Measurements from ENCODE around the gene TYMS. TPM values are rescaled to one million over a fixed set of nuclear protein-coding genes. Genes with fewer than 3 reads are reported as not detected.

The TYMS gene
- total and polyA plus RNA-seq, 2 donors (not counting 1 experiment from before 2014, with no cell fraction given), result 0.34 to 1.1 TPM

DNA sequence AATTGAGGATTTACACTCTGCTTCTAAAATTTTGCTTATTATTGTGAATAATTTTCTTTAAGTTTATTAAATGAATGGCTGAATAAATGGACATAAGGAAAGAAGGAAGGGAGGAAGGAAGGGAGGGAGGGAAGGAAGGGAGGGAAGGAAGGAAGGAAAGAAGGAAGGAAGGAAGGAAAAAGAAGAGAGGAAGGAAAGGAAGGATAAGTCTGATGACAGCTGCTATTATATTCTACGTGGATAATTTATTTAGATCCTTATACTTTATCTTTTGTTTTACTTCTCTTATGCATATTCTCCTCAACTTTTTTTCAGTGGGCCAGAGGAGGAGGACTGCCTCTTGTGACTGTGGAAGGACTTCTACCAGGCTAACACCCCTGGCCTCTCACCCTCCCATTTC is 43.3 kb upstream of the TYMS start:
- ATAC-seq (ENCODE audit: low read depth), result no peak
- no peaks in the 10 kb centered on the region for H4K20me1 ChIP-seq (ENCODE audit: control insufficient read depth, insufficient read depth, low read length, poor library complexity, severe bottlenecking)
- no peak overlapping the region for H3K9ac ChIP-seq (ENCODE audit: low read length)
- TF ChIP-seq, protein P1, sequence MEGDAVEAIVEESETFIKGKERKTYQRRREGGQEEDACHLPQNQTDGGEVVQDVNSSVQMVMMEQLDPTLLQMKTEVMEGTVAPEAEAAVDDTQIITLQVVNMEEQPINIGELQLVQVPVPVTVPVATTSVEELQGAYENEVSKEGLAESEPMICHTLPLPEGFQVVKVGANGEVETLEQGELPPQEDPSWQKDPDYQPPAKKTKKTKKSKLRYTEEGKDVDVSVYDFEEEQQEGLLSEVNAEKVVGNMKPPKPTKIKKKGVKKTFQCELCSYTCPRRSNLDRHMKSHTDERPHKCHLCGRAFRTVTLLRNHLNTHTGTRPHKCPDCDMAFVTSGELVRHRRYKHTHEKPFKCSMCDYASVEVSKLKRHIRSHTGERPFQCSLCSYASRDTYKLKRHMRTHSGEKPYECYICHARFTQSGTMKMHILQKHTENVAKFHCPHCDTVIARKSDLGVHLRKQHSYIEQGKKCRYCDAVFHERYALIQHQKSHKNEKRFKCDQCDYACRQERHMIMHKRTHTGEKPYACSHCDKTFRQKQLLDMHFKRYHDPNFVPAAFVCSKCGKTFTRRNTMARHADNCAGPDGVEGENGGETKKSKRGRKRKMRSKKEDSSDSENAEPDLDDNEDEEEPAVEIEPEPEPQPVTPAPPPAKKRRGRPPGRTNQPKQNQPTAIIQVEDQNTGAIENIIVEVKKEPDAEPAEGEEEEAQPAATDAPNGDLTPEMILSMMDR (IDR thresholded peaks at IDR 0.05), result no peak
- TF ChIP-seq EZH2 (IDR thresholded peaks at IDR 0.05; ENCODE audit: borderline replicate concordance, insufficient read depth, low read depth, low read length, poor library complexity, severe bottlenecking), result no peak
- CTCF ChIA-PET, result interaction anchor here (0.9 kb wide), 1 partner anchor 8 kb away, joined by 3 read pairs; no protein-coding TSS in a partner anchor
- DNase-seq, result no peak
- no peak overlapping the region for H3K4me3 ChIP-seq (ENCODE audit: control extremely low read depth in 1 of 5, extremely low read depth in 1 of 5, insufficient read depth in 1 of 5, low read depth in 2 of 5, low read length in 4 of 5)
- POLR2A ChIA-PET, result no interaction called here
- no peak overlapping the region for H2AFZ ChIP-seq (ENCODE audit: insufficient read depth, low read depth, low read length, poor library complexity, severe bottlenecking)
- no peaks in the 10 kb centered on the region for H3K9me3 Mint-ChIP-seq (ENCODE audit: insufficient read depth)
- H3K79me2 ChIP-seq (ENCODE audit: control insufficient read depth, insufficient read depth, low read length), result no peaks in the 10 kb centered on the region
- peaks cover 3% of the 10 kb centered on the region for H3K4me1 Mint-ChIP-seq
- H3K27ac Mint-ChIP-seq, result no peak overlapping the region
- no peak overlapping the region for H3K27ac ChIP-seq (ENCODE audit: low read length in 2 of 2)
- H3K4me1 ChIP-seq (ENCODE audit: control insufficient read depth in 2 of 2, insufficient read depth in 2 of 2, low read length in 2 of 2), result no peaks in the 10 kb centered on the region
- peaks cover 11% of the 10 kb centered on the region for H3K27me3 Mint-ChIP-seq
- no peaks in the 10 kb centered on the region for H3K27me3 ChIP-seq (replicated peaks in 1 of 4; ENCODE audit: control extremely low read depth in 1 of 4, control insufficient read depth in 3 of 4, insufficient read depth in 4 of 4, low read length in 3 of 4)
- no peak overlapping the region for H3K4me2 ChIP-seq (replicated peaks; ENCODE audit: low read depth, low read length, poor library complexity, severe bottlenecking)
- peaks cover 0 to 1% (median 0%) of the 10 kb centered on the region in 3 donors for H3K9me3 ChIP-seq (ENCODE audit: control extremely low read depth in 1 of 3, control insufficient read depth in 2 of 3, insufficient read depth in 1 of 3, low read length in 2 of 3)
- H3K4me3 Mint-ChIP-seq, result no peak overlapping the region
- no peaks in the 10 kb centered on the region for H3K36me3 ChIP-seq (replicated peaks in 1 of 2; ENCODE audit: control extremely low read depth in 1 of 2, control insufficient read depth in 1 of 2, extremely low read depth in 1 of 2, insufficient read depth in 2 of 2, low read length in 1 of 2)
- no CpG with 5 or more reads among the region's 1 CpG for WGBS (ENCODE audit: insufficient coverage)
- intact Hi-C loops (cut with micrococcal nuclease), result no loop called here

DNA sequence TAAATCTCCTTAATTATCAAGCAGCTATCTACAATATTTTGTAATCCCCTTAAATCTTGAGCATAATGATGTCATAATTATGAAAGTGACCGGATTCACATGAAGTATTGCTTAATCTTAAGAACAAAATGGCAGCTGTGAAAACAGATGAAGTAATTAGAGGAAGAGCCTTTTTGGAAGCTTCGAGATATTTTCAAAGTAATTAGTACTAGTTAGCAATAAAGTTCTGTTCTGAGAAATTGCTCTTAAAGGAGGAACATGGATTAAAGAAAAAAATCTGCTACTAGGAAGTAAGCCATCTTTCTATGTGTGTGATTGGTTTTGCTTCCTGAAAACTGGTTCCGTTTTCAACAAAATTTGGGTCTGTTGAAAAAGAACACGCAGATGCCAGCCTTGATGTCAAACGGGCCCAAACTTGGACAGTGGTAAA is 42.3 kb upstream of the TYMS start:
- Histone ChIP-seq H2AFZ (ENCODE audit: insufficient read depth, low read depth, low read length, poor library complexity, severe bottlenecking) (no peak overlapping the region), H3K4me2 (replicated peaks; ENCODE audit: low read depth, low read length, poor library complexity, severe bottlenecking) (no peak overlapping the region), H3K4me1 (ENCODE audit: control insufficient read depth in 2 of 2, insufficient read depth in 2 of 2, low read length in 2 of 2) (no peaks in the 10 kb centered on the region), H3K79me2 (ENCODE audit: control insufficient read depth, insufficient read depth, low read length) (no peaks in the 10 kb centered on the region), H3K36me3 (replicated peaks in 1 of 2; ENCODE audit: control extremely low read depth in 1 of 2, control insufficient read depth in 1 of 2, extremely low read depth in 1 of 2, insufficient read depth in 2 of 2, low read length in 1 of 2) (no peaks in the 10 kb centered on the region), H3K27me3 (replicated peaks in 1 of 4; ENCODE audit: control extremely low read depth in 1 of 4, control insufficient read depth in 3 of 4, insufficient read depth in 4 of 4, low read length in 3 of 4) (no peaks in the 10 kb centered on the region), H3K9ac (ENCODE audit: low read length) (no peak overlapping the region), H3K9me3 (ENCODE audit: control extremely low read depth in 1 of 3, control insufficient read depth in 2 of 3, insufficient read depth in 1 of 3, low read length in 2 of 3) (peaks cover 0 to 1% (median 0%) of the 10 kb centered on the region in 3 donors), H3K4me3 (ENCODE audit: control extremely low read depth in 1 of 5, extremely low read depth in 1 of 5, insufficient read depth in 1 of 5, low read depth in 2 of 5, low read length in 4 of 5) (no peak overlapping the region), H3K27ac (ENCODE audit: low read length in 2 of 2) (no peak overlapping the region), H4K20me1 (ENCODE audit: control insufficient read depth, insufficient read depth, low read length, poor library complexity, severe bottlenecking) (no peaks in the 10 kb centered on the region)
- ChIA-PET POLR2A (no interaction called here), CTCF (interaction anchor here (0.9 to 1.3 kb wide), 2 partner anchors 7 to 16 kb away, joined by 3 to 5 read pairs; no protein-coding TSS in a partner anchor)
- ATAC-seq (ENCODE audit: low read depth), result no peak
- H3K9me3 Mint-ChIP-seq (ENCODE audit: insufficient read depth), result no peaks in the 10 kb centered on the region
- H3K4me1 Mint-ChIP-seq, result peaks cover 3% of the 10 kb centered on the region
- peaks cover 8% of the 10 kb centered on the region for H3K27me3 Mint-ChIP-seq
- no peak for DNase-seq
- intact Hi-C loops (cut with micrococcal nuclease), result no loop called here
- H3K4me3 Mint-ChIP-seq, result no peak overlapping the region
- 79% methylated on average over 3 of the region's 5 CpGs for WGBS (ENCODE audit: insufficient coverage)
- TF ChIP-seq, protein P1 (IDR thresholded peaks at IDR 0.05), result no peak
- TF ChIP-seq EZH2 (IDR thresholded peaks at IDR 0.05; ENCODE audit: borderline replicate concordance, insufficient read depth, low read depth, low read length, poor library complexity, severe bottlenecking), result no peak
- H3K27ac Mint-ChIP-seq, result no peak overlapping the region
